Adrenal gland (tissue), 5 donors: ENCODE measurements around the gene FMN1.

Experiments used
- POLR2A ChIP-seq, 2 donors: fragments of 450-650 bp; IDR thresholded peaks; one replicate each; pipeline ENCODE4 v1.6.1; 2017; ENCODE audit warnings: antibody characterized with exemption in 2 of 2, mild to moderate bottlenecking in 2 of 2, moderate library complexity in 1 of 2
- TF ChIP-seq, protein P1 (sequence below), 6 experiments: fragments of 450-650 bp in 4 of 6; fragments of 200-600 bp in 2 of 6; sonication (generic) in 1 of 6; IDR thresholded peaks; 1 replicate in 5 of 6; 2 replicates in 1 of 6; pipeline versions ENCODE4 v1.5.1 to v1.8.0; 2016 to 2021; ENCODE audit warnings: antibody characterized with exemption in 6 of 6, mild to moderate bottlenecking in 2 of 6, moderate library complexity in 1 of 6
- donor health status: DM: no; HTN: no; CAD: no.

DNA sequence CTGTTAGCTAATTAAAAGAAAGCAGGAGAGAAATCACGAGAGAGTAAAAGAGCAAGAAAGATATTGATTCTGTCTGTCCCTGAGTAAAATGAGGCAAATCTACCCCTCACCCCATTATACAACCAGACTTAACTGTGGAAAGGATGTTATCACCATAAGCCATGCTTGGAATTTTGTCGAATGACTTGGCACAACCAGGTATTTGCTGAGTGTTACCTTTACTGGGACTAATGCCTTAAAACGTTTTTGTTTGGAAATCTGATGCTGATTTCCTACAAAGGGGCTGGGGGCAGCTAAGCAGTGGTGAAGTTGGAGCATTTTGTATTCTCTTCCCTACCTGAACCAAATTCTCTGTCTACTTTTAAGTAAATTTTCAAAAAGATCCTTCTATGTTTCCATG, 265.6 kb downstream of the FMN1 start:
- TF ChIP-seq, protein P1, sequence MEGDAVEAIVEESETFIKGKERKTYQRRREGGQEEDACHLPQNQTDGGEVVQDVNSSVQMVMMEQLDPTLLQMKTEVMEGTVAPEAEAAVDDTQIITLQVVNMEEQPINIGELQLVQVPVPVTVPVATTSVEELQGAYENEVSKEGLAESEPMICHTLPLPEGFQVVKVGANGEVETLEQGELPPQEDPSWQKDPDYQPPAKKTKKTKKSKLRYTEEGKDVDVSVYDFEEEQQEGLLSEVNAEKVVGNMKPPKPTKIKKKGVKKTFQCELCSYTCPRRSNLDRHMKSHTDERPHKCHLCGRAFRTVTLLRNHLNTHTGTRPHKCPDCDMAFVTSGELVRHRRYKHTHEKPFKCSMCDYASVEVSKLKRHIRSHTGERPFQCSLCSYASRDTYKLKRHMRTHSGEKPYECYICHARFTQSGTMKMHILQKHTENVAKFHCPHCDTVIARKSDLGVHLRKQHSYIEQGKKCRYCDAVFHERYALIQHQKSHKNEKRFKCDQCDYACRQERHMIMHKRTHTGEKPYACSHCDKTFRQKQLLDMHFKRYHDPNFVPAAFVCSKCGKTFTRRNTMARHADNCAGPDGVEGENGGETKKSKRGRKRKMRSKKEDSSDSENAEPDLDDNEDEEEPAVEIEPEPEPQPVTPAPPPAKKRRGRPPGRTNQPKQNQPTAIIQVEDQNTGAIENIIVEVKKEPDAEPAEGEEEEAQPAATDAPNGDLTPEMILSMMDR (IDR thresholded peaks at IDR 0.05) = no peak
- TF ChIP-seq POLR2A (IDR thresholded peaks at IDR 0.05) = no peak
